Fibroblast of villous mesenchyme (primary cell): Measurements from ENCODE around the gene TRIM52. TPM values are rescaled to one million over a fixed set of nuclear protein-coding genes. Genes with fewer than 3 reads are reported as not detected.
"Not testable (repeated sequence)": the region's sequence is repeated elsewhere in the genome, so short reads cannot be mapped to it uniquely, and the experiment has no call there.

Source experiments
- DNase-seq: peaks from one replicate; pipeline ENCODE4 v3.0.0-alpha.2; 2010; ENCODE audit warnings: low read depth
- H3K4me3 ChIP-seq: 2 replicates; pipeline ENCODE4 v1.5.1; 2011; ENCODE audit warnings: low read depth, mild to moderate bottlenecking, low read length
- CTCF ChIP-seq: IDR thresholded peaks from 2 replicates; pipeline ENCODE4 v1.5.1; 2012; ENCODE audit warnings: low read depth, mild to moderate bottlenecking, low read length; ENCODE audit not compliant: insufficient read depth
- total RNA-seq: library from RNA; depleted of rRNA; stranded (reverse); fragments of >200 nt; gene quantifications from 2 replicates; pipeline ENCODE4 v1.2.3, GENCODE V29; 2012

Gene TRIM52
- total RNA-seq, 1 donor = 7.8 TPM

- no peak for TF ChIP-seq CTCF
- H3K4me3 ChIP-seq = peak overlapping the region; percentile 50
- peak; percentile 68 for DNase-seq
Observed at GRCh38 chr5:181217111-181217802, 43.7 kb downstream of the TRIM52 start.

- peak; percentile 61 for DNase-seq
- TF ChIP-seq CTCF = no peak
- H3K4me3 ChIP-seq = peak overlapping the region; percentile 50
Observed at GRCh38 chr5:181215997-181216989, 44.6 kb downstream of the TRIM52 start.

- H3K4me3 ChIP-seq, DNase-seq: not testable (repeated sequence)
Observed at GRCh38 chr5:181214249-181214648, 46.7 kb downstream of the TRIM52 start.

GRCh38 chr5:181212934-181213333 lies 48.0 kb downstream of the TRIM52 start:
- no peak for DNase-seq
- H3K4me3 ChIP-seq = no peak overlapping the region
- TF ChIP-seq CTCF = no peak

GRCh38 chr5:181212080-181212479 lies 48.9 kb downstream of the TRIM52 start:
- H3K4me3 ChIP-seq = no peak overlapping the region
- no peak for TF ChIP-seq CTCF
- DNase-seq = no peak

- DNase-seq = no peak
- H3K4me3 ChIP-seq = no peak overlapping the region
Observed at GRCh38 chr5:181211208-181211607, 49.7 kb downstream of the TRIM52 start.

GRCh38 chr5:181210698-181211097 lies 50.2 kb downstream of the TRIM52 start:
- not testable (repeated sequence) for DNase-seq, H3K4me3 ChIP-seq

More at GRCh38 chr5:181211208-181211607, 49.7 kb downstream of the TRIM52 start:
- no peak for TF ChIP-seq CTCF

- not testable (repeated sequence) for DNase-seq
Observed at GRCh38 chr5:181210148-181210547, 50.8 kb downstream of the TRIM52 start.

GRCh38 chr5:181209006-181209405 lies 51.9 kb downstream of the TRIM52 start:
- not testable (repeated sequence) for DNase-seq, H3K4me3 ChIP-seq

More at GRCh38 chr5:181210148-181210547, 50.8 kb downstream of the TRIM52 start:
- not testable (repeated sequence) for H3K4me3 ChIP-seq
